ENCODE measurements around the gene EXOC4.

The EXOC4 gene

DNA sequence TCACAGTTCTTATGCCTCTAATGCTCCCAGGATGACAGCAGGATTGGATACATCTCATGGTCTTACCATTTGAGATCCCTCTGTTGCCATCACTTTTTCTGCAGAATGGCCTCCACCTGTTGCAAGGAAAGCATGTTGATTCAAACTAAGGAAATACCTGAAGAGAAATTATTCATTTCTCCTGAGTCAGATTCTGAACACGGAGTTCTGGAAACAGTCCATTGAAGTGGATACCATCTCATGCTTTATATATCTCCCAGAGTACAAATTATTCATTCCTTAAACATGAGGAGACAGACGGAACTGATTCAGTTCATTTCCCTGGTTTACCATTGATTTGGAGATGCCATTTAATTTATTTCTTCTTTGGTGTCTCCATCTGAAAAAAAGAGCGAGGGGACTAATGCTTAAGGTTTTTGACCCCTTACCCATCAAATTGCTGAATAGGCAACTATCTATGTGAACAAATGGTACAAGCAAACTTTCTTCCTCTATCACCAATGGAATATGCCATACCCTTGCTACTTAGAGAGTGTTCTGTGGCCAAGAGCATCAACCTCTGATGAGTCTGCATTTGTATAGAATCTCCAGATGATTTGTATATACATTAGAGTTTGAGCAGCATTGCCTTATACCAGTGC, 569.2 kb downstream of the EXOC4 start:
- no peak for TF ChIP-seq GATA3 (IDR thresholded peaks at IDR 0.05; ENCODE audit: low read depth, low read length)
- no peak for TF ChIP-seq GATA2 (IDR thresholded peaks at IDR 0.05; ENCODE audit: low read depth, low read length)

GRCh38 chr7:133822868-133823552, 570.1 kb downstream of the EXOC4 start:
- TF ChIP-seq GATA2 (IDR thresholded peaks at IDR 0.05; ENCODE audit: low read depth, low read length) = no peak
- TF ChIP-seq GATA3 (IDR thresholded peaks at IDR 0.05; ENCODE audit: low read depth, low read length) = no peak

DNA sequence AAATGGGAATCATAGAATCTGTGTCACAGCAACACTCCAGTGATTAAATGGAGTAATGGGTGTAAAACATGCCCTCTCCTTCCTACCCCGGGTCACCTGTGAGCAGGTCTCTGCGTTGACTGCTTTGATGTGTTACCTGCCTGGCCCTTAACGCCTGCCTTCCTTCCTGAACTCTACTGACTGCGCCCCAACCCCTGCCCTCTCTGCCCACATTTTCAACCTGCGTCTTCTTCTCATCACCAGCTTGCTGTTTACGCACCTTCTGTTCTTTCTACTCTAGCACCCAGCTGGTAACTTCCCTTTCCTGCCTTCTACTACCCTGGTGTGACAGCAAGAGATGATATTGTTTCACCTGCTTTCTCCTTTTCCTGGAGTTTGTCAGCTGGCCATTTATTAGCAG, 571.3 kb downstream of the EXOC4 start:
- TF ChIP-seq GATA3 (IDR thresholded peaks at IDR 0.05; ENCODE audit: low read depth, low read length) = no peak
- TF ChIP-seq GATA2 (IDR thresholded peaks at IDR 0.05; ENCODE audit: low read depth, low read length) = no peak

- TF ChIP-seq GATA2 (IDR thresholded peaks at IDR 0.05; ENCODE audit: low read depth, low read length) (no peak), GATA3 (IDR thresholded peaks at IDR 0.05; ENCODE audit: low read depth, low read length) (no peak)
Measured at GRCh38 chr7:133827707-133828623, 575.1 kb downstream of the EXOC4 start.

- TF ChIP-seq GATA3 (IDR thresholded peaks at IDR 0.05; ENCODE audit: low read depth, low read length) (no peak), GATA2 (IDR thresholded peaks at IDR 0.05; ENCODE audit: low read depth, low read length) (no peak)
Measured at GRCh38 chr7:133828906-133829305, 576.0 kb downstream of the EXOC4 start.

GRCh38 chr7:133829336-133829897, 576.5 kb downstream of the EXOC4 start:
- TF ChIP-seq GATA2 (IDR thresholded peaks at IDR 0.05; ENCODE audit: low read depth, low read length) = no peak
- no peak for TF ChIP-seq GATA3 (IDR thresholded peaks at IDR 0.05; ENCODE audit: low read depth, low read length)

DNA sequence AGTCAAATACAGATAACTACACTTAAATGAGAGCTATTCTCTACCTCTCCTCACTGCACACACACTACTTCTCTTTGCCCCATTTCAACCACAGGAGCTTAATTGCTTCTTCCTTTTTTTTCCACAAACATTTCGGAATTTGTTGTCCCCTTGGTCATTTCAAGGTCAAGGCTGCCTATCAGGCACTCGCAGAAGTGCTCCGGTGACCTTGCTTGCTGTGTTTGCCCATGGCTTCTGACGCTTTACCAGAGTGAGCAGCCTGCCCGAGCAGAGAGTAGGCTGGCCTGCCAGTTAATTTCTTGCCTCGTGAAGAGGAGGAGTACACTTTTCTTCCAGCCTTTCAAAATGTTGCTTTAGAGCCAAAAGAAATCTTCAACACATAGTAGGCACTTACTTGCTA, 577.2 kb downstream of the EXOC4 start:
- TF ChIP-seq GATA3 (IDR thresholded peaks at IDR 0.05; ENCODE audit: low read depth, low read length) (no peak), GATA2 (IDR thresholded peaks at IDR 0.05; ENCODE audit: low read depth, low read length) (no peak)

GRCh38 chr7:133836666-133837065, 583.8 kb downstream of the EXOC4 start:
- no peak for TF ChIP-seq GATA3 (IDR thresholded peaks at IDR 0.05; ENCODE audit: low read depth, low read length)
- peak; percentile 37 for TF ChIP-seq GATA2 (IDR thresholded peaks at IDR 0.05; ENCODE audit: low read depth, low read length)

DNA sequence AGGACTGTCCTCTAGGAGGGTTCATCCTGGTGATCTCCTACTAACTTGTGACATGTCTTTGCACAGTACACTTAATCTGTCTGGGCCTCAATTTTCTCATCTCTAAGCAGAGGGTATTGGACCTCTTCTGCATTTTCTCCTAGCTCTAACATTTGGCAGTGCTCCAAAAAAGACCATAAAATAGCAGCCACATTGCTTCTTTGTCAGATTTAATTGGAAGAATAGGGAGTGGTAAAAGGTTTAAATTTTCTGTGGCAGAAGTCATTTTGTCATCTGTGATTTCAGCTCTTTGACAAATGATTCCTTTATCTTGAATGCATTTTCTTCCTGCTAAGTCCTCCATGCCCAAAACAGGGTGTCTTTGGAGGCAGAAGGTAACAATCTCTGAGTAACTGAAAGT, 584.3 kb downstream of the EXOC4 start:
- TF ChIP-seq GATA2 (IDR thresholded peaks at IDR 0.05; ENCODE audit: low read depth, low read length) (0 out of 2 replicates have a peak, but pooled peaks have one; percentile 33), GATA3 (IDR thresholded peaks at IDR 0.05; ENCODE audit: low read depth, low read length) (no peak)

GRCh38 chr7:133839121-133839520, 586.2 kb downstream of the EXOC4 start:
- 0 out of 2 replicates have a peak, but pooled peaks have one; percentile 26 for TF ChIP-seq GATA3 (IDR thresholded peaks at IDR 0.05; ENCODE audit: low read depth, low read length)
- TF ChIP-seq GATA2 (IDR thresholded peaks at IDR 0.05; ENCODE audit: low read depth, low read length) = no peak

- TF ChIP-seq GATA3 (IDR thresholded peaks at IDR 0.05; ENCODE audit: low read depth, low read length) (no peak), GATA2 (IDR thresholded peaks at IDR 0.05; ENCODE audit: low read depth, low read length) (no peak)
Measured at GRCh38 chr7:133843341-133843740, 590.5 kb downstream of the EXOC4 start.

GRCh38 chr7:133845005-133845404, 592.1 kb downstream of the EXOC4 start:
- TF ChIP-seq GATA2 (IDR thresholded peaks at IDR 0.05; ENCODE audit: low read depth, low read length) (no peak), GATA3 (IDR thresholded peaks at IDR 0.05; ENCODE audit: low read depth, low read length) (no peak)

DNA sequence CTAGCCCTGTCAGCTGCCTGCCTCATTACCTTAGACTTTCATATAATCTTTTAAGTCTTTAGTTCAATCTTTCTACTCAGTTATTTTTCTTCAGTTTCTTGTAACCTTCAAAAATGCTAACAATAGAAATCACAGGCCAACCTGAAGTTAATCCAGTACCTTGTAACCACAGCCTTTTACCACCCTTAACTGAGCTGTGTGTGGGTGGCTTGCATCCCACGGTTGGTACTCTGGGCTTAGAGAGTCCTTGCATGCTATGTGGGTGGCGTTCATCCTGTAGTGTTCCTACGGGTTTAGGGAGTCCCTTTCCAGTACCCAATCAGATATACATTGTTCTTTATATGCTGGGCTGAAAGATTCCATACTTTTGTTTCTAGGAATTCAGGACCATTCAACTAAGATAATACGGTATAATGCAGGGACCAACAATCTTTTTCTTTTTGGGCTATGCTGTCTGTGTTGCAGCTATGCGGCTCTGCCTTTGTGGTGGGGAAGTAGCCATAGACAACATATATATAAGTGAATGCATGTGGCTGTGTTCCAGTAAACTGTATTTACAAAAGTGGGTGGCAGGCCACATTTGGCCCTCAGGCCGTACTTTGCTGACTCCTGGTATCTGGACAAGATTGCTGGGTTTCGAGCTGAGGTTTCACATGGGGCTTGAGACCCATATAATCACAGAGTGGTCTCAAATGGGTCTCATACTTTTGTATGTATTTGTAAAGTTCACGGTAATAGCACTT, 593.5 kb downstream of the EXOC4 start:
- TF ChIP-seq GATA2 (IDR thresholded peaks at IDR 0.05; ENCODE audit: low read depth, low read length) (peak; percentile 57), GATA3 (IDR thresholded peaks at IDR 0.05; ENCODE audit: low read depth, low read length) (no peak)

Data from SH-SY5Y (cell line).